K562 (cell line): ENCODE results near the gene PACS2.

ENCODE experiments used
- CBX5 ChIP-seq: IDR thresholded peaks from 2 replicates; pipeline ENCODE4 v1.6.1; 2014; ENCODE audit warnings: low read depth, borderline replicate concordance
- CHD1 ChIP-seq: fragments of 200-600 bp; sonication (generic); IDR thresholded peaks from one replicate; pipeline ENCODE4 v1.6.1; 2012; ENCODE audit warnings: mild to moderate bottlenecking, moderate library complexity, low read length, inconsistent platforms
- GABPA ChIP-seq: fragments of 200-800 bp; sonication (Bioruptor generic); conservative IDR thresholded peaks from 2 replicates; pipeline ENCODE4 v1.6.1; 2016; ENCODE audit warnings: low read depth, missing genetic modification characterization, missing compliant biosample characterization
- NCOA2 ChIP-seq, 2 experiments: fragments of 450-650 bp; IDR thresholded peaks; 2 replicates each; pipeline ENCODE4 v1.6.1; 2018; ENCODE audit warnings: mild to moderate bottlenecking in 2 of 2, moderate library complexity in 1 of 2; ENCODE audit not compliant: partially characterized antibody in 2 of 2
- NFXL1 ChIP-seq: fragments of 450-650 bp; formaldehyde crosslinking; IDR thresholded peaks from 2 replicates; pipeline ENCODE4 v1.4.0; 2021; ENCODE audit warnings: mild to moderate bottlenecking
- POLR2A ChIP-seq: fragments of 450-650 bp; conservative IDR thresholded peaks from 2 replicates; pipeline ENCODE4 v1.6.1; 2016
- POLR2B ChIP-seq: fragments of 450-650 bp; IDR thresholded peaks from 2 replicates; pipeline ENCODE4 v1.6.1; 2018; ENCODE audit warnings: low read depth; ENCODE audit not compliant: partially characterized antibody
- RBM39 ChIP-seq: fragments of 200-400 bp; formaldehyde crosslinking; optimal IDR thresholded peaks from 2 replicates; pipeline ENCODE3; 2018; ENCODE audit warnings: low read depth, low read length
- SMAD1 ChIP-seq: fragments of 150-350 bp; IDR thresholded peaks from 2 replicates; pipeline ENCODE4 v1.6.1; 2014; ENCODE audit warnings: low read length, low read depth; ENCODE audit not compliant: partially characterized antibody
- TF ChIP-seq, protein P1 (sequence below), 3 experiments: IDR thresholded peaks in 2 of 3; conservative IDR thresholded peaks in 1 of 3; 2 replicates each; pipeline ENCODE4 v1.5.1; 2011 to 2012; ENCODE audit warnings: low read length in 3 of 3, mild to moderate bottlenecking in 3 of 3, control low read depth in 2 of 3, improper control_type of control experiment in 1 of 3, inconsistent platforms in 1 of 3, low read depth in 1 of 3, mixed read lengths in 1 of 3, moderate library complexity in 1 of 3; ENCODE audit not compliant: insufficient read depth in 2 of 3

DNA sequence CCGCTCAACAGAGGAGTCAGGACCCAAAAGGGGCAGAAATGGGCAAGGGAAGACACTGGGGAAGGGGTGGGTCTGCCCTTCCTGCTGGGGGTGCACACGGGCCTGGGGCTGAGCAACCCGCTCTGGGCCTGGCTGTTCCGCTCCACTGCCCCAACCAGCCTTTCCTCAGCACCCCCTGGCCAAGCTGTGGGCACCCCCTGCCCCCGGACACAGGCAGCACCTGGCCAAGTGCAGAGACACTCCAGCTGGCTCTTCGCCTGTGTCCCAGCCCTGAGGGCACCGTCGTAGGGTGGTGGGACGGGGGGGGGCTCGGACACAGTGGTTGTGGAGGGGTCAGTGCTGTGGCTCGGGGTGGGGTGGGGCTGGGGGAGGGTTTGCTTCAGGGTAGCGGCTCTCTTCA, 10.3 kb downstream of the PACS2 start:
- no peak for TF ChIP-seq SMAD1
- TF ChIP-seq, protein P1, sequence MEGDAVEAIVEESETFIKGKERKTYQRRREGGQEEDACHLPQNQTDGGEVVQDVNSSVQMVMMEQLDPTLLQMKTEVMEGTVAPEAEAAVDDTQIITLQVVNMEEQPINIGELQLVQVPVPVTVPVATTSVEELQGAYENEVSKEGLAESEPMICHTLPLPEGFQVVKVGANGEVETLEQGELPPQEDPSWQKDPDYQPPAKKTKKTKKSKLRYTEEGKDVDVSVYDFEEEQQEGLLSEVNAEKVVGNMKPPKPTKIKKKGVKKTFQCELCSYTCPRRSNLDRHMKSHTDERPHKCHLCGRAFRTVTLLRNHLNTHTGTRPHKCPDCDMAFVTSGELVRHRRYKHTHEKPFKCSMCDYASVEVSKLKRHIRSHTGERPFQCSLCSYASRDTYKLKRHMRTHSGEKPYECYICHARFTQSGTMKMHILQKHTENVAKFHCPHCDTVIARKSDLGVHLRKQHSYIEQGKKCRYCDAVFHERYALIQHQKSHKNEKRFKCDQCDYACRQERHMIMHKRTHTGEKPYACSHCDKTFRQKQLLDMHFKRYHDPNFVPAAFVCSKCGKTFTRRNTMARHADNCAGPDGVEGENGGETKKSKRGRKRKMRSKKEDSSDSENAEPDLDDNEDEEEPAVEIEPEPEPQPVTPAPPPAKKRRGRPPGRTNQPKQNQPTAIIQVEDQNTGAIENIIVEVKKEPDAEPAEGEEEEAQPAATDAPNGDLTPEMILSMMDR (IDR thresholded peaks at IDR 0.05 in 2 of 3, conservative IDR thresholded peaks at IDR 0.05 in 1 of 3; ENCODE audit: insufficient read depth in 2 of 3, low read depth in 1 of 3, low read length in 3 of 3), result no peak
- TF ChIP-seq GABPA, result no peak
- no peak for TF ChIP-seq POLR2A
- TF ChIP-seq CHD1, result no peak
- TF ChIP-seq NCOA2 (IDR thresholded peaks at IDR 0.05; ENCODE audit: partially characterized antibody in 2 of 2), result no peak
- TF ChIP-seq NFXL1 (CRISPR knock-in tag), result no peak
- TF ChIP-seq CBX5, result no peak
- no peak for TF ChIP-seq RBM39
- TF ChIP-seq POLR2B, result no peak
